GM23338 (cell line): Measurements from ENCODE around the gene DTL. TPM values are rescaled to one million over a fixed set of nuclear protein-coding genes. Genes with fewer than 3 reads are reported as not detected.

Experiments used
- ATAC-seq: fragments of 200-7000 bp; cut with Tn5 transposase; 3 replicates; pipeline ENCODE4 v1.9.1; 2020
- DNase-seq: peaks from one replicate; pipeline ENCODE4 v3.0.0-alpha.2; 2015; ENCODE audit warnings: low spot score
- H2AFZ ChIP-seq: fragments of 200-600 bp; sonication (generic); 2 replicates; pipeline ENCODE4 v1.8.0; 2016; ENCODE audit warnings: antibody characterized with exemption, mild to moderate bottlenecking, moderate library complexity
- H3F3A ChIP-seq: fragments of 200-600 bp; sonication (generic); replicated peaks from 2 replicates; pipeline ENCODE4 v1.8.0; 2017; ENCODE audit warnings: antibody characterized with exemption, mixed run types, low read depth
- H3K27ac ChIP-seq: fragments of 200-600 bp; sonication (generic); 2 replicates; pipeline ENCODE4 v1.6.1; 2016; ENCODE audit warnings: low read depth
- H3K27me3 ChIP-seq: fragments of 200-600 bp; sonication (generic); 2 replicates; pipeline ENCODE4 v1.8.0; 2016; ENCODE audit warnings: mild to moderate bottlenecking, mixed run types, moderate library complexity; ENCODE audit not compliant: insufficient read depth
- H3K36me3 ChIP-seq: fragments of 200-600 bp; sonication (generic); 2 replicates; pipeline ENCODE4 v1.8.0; 2016; ENCODE audit warnings: mild to moderate bottlenecking; ENCODE audit not compliant: insufficient read depth
- H3K4me1 ChIP-seq: fragments of 200-600 bp; sonication (generic); 2 replicates; pipeline ENCODE4 v1.8.0; 2016; ENCODE audit warnings: mild to moderate bottlenecking, moderate library complexity; ENCODE audit not compliant: insufficient read depth
- H3K4me2 ChIP-seq: fragments of 200-600 bp; sonication (generic); 2 replicates; pipeline ENCODE4 v1.7.1; 2017; ENCODE audit warnings: mixed run types
- H3K4me3 ChIP-seq: fragments of 200-600 bp; sonication (generic); 2 replicates; pipeline ENCODE4 v1.6.1; 2016; ENCODE audit warnings: mixed run types
- H3K79me2 ChIP-seq: fragments of 200-600 bp; sonication (generic); replicated peaks from 2 replicates; pipeline ENCODE4 v1.8.0; 2017; ENCODE audit warnings: mild to moderate bottlenecking; ENCODE audit not compliant: insufficient read depth
- H3K9me2 ChIP-seq: fragments of 200-600 bp; sonication (generic); 2 replicates; pipeline ENCODE4 v1.8.0; 2017; ENCODE audit not compliant: insufficient read depth
- H4K20me1 ChIP-seq: fragments of 200-600 bp; sonication (generic); replicated peaks from 2 replicates; pipeline ENCODE4 v1.8.0; 2017; ENCODE audit warnings: mild to moderate bottlenecking; ENCODE audit not compliant: insufficient read depth
- H3K27ac Mint-ChIP-seq: 2 replicates; pipeline ENCODE4 v1.8.0; 2020; ENCODE audit warnings: inconsistent platforms, mild to moderate bottlenecking, moderate library complexity, mixed read lengths
- H3K27me3 Mint-ChIP-seq: 3 replicates; pipeline ENCODE4 v1.8.0; 2022; ENCODE audit warnings: low read depth, mild to moderate bottlenecking, moderate library complexity, mixed read lengths, inconsistent platforms; ENCODE audit not compliant: insufficient read depth, poor library complexity
- H3K36me3 Mint-ChIP-seq: 3 replicates; pipeline ENCODE4 v1.8.0; 2021; ENCODE audit warnings: low read depth, mild to moderate bottlenecking, inconsistent platforms, moderate library complexity, mixed read lengths
- H3K4me1 Mint-ChIP-seq: 3 replicates; pipeline ENCODE4 v1.8.0; 2020; ENCODE audit warnings: mild to moderate bottlenecking, inconsistent platforms, mixed read lengths
- H3K4me3 Mint-ChIP-seq: 3 replicates; pipeline ENCODE4 v1.8.0; 2021; ENCODE audit warnings: moderate library complexity, mild to moderate bottlenecking, inconsistent platforms, mixed read lengths
- H3K9me3 Mint-ChIP-seq: 3 replicates; pipeline ENCODE4 v1.8.0; 2020; ENCODE audit warnings: moderate library complexity, mild to moderate bottlenecking, inconsistent platforms, mixed read lengths
- CREB1 ChIP-seq: fragments of 250-450 bp; sonication (Bioruptor Pico); IDR thresholded peaks from 2 replicates; pipeline ENCODE4 v1.5.0; 2020; ENCODE audit warnings: low read depth, mild to moderate bottlenecking, moderate library complexity
- CTCF ChIP-seq, 2 experiments: fragments of 200-600 bp in 1 of 2; sonication (generic) in 1 of 2; conservative IDR thresholded peaks; 2 replicates each; pipeline versions ENCODE4 v1.5.1 to v1.6.1; 2016 to 2017; ENCODE audit warnings: antibody characterized with exemption in 2 of 2, low read depth in 2 of 2, mild to moderate bottlenecking in 2 of 2, moderate library complexity in 1 of 2
- ETS1 ChIP-seq: IDR thresholded peaks from 2 replicates; pipeline ENCODE4 v1.6.1; 2016; ENCODE audit warnings: antibody characterized with exemption
- EZH2 ChIP-seq: fragments of 200-600 bp; sonication (generic); IDR thresholded peaks from one replicate; pipeline ENCODE4 v1.8.0; 2017; ENCODE audit warnings: antibody characterized with exemption, mild to moderate bottlenecking, low read depth; ENCODE audit not compliant: unreplicated experiment
- EZH2phosphoT487 ChIP-seq: fragments of 200-600 bp; sonication (generic); IDR thresholded peaks from one replicate; pipeline ENCODE4 v1.8.1; 2018; ENCODE audit warnings: antibody characterized with exemption; ENCODE audit not compliant: unreplicated experiment
- JUNB ChIP-seq: IDR thresholded peaks from one replicate; pipeline ENCODE4 v1.6.1; 2016; ENCODE audit warnings: antibody characterized with exemption; ENCODE audit not compliant: unreplicated experiment
- NANOG ChIP-seq: IDR thresholded peaks from 2 replicates; pipeline ENCODE4 v1.6.1; 2016; ENCODE audit warnings: antibody characterized with exemption, borderline replicate concordance
- POLR2AphosphoS5 ChIP-seq: IDR thresholded peaks from 2 replicates; pipeline ENCODE4 v1.6.1; 2016; ENCODE audit warnings: antibody characterized with exemption, low read depth
- REST ChIP-seq: IDR thresholded peaks from one replicate; pipeline ENCODE4 v1.6.1; 2018; ENCODE audit warnings: antibody characterized with exemption; ENCODE audit not compliant: unreplicated experiment
- STAT1 ChIP-seq: IDR thresholded peaks from one replicate; pipeline ENCODE4 v1.6.1; 2016; ENCODE audit warnings: antibody characterized with exemption; ENCODE audit not compliant: unreplicated experiment
- ZNF114 ChIP-seq: fragments of 250-450 bp; sonication (Bioruptor Pico); IDR thresholded peaks from 2 replicates; pipeline ENCODE4 v1.5.0; 2020; ENCODE audit warnings: mild to moderate bottlenecking, moderate library complexity
- ZNF331 ChIP-seq: fragments of 250-450 bp; sonication (Bioruptor Pico); IDR thresholded peaks from 2 replicates; pipeline ENCODE4 v1.5.0; 2020; ENCODE audit warnings: low read depth, mild to moderate bottlenecking, moderate library complexity
- ZNF462 ChIP-seq: fragments of 250-450 bp; sonication (Bioruptor Pico); IDR thresholded peaks from 2 replicates; pipeline ENCODE4 v1.5.0; 2020; ENCODE audit warnings: mild to moderate bottlenecking, moderate library complexity
- polyA plus RNA-seq: library from polyadenylated mRNA; unstranded; fragments of >200 nt; fragmentation: Nextera tagmentation; extraction: Ambion mirVana; gene quantifications from 2 replicates; pipeline ENCODE4 v1.2.1, GENCODE V29; 2016
- total RNA-seq: library from RNA; depleted of rRNA; stranded (reverse); fragments of >200 nt; shearing (Covaris generic); gene quantifications from 2 replicates; pipeline ENCODE4 v1.2.3, GENCODE V29; 2014

Gene DTL
- total and polyA plus RNA-seq, 2 experiments from 2014 or later = 26.5 to 58.8 TPM

- peaks cover 5% of the 10 kb centered on the region for H3K27me3 Mint-ChIP-seq
- peaks cover 4% of the 10 kb centered on the region for H3K4me1 Mint-ChIP-seq
- ATAC-seq (no peak), DNase-seq (no peak)
- no peaks in the 10 kb centered on the region for H3K79me2 ChIP-seq
- no peaks in the 10 kb centered on the region for H3F3A ChIP-seq
- no peak overlapping the region for H3K27ac Mint-ChIP-seq
- no peak overlapping the region for H3K4me3 Mint-ChIP-seq
- H3K27me3 ChIP-seq = no peaks in the 10 kb centered on the region
- no peak overlapping the region for H2AFZ ChIP-seq
- no peaks in the 10 kb centered on the region for H3K36me3 ChIP-seq
- H3K27ac ChIP-seq = no peak overlapping the region
- H3K9me3 Mint-ChIP-seq = peaks cover 2% of the 10 kb centered on the region; the same call in 2 of the 3 replicates
- H3K4me2 ChIP-seq = no peak overlapping the region
- H3K4me3 ChIP-seq = no peak overlapping the region
- TF ChIP-seq JUNB (no peak), EZH2 (no peak), CTCF (conservative IDR thresholded peaks at IDR 0.05; ENCODE audit: low read depth in 2 of 2) (no peak), CREB1 (CRISPR knock-in tag) (no peak), REST (no peak), STAT1 (no peak), NANOG (no peak), ZNF331 (CRISPR knock-in tag) (no peak), ZNF462 (CRISPR knock-in tag) (no peak), POLR2AphosphoS5 (no peak), ETS1 (no peak), ZNF114 (CRISPR knock-in tag) (no peak), EZH2phosphoT487 (no peak)
- no peaks in the 10 kb centered on the region for H3K4me1 ChIP-seq
- H3K9me2 ChIP-seq = no peaks in the 10 kb centered on the region
- no peaks in the 10 kb centered on the region for H3K36me3 Mint-ChIP-seq
- no peaks in the 10 kb centered on the region for H4K20me1 ChIP-seq
Measured at GRCh38 chr1:212153635-212154034, 118.1 kb downstream of the DTL start.
